ENCODE results near the gene RARG. TPM values are rescaled to one million over a fixed set of nuclear protein-coding genes. Genes with fewer than 3 reads are reported as not detected.

RARG gene
- total and polyA plus RNA-seq, 2 of the 8 experiments (the other 6 are each of a cell fraction or from before 2014, with no cell fraction given): 68.6 to 68.9 TPM

DNA sequence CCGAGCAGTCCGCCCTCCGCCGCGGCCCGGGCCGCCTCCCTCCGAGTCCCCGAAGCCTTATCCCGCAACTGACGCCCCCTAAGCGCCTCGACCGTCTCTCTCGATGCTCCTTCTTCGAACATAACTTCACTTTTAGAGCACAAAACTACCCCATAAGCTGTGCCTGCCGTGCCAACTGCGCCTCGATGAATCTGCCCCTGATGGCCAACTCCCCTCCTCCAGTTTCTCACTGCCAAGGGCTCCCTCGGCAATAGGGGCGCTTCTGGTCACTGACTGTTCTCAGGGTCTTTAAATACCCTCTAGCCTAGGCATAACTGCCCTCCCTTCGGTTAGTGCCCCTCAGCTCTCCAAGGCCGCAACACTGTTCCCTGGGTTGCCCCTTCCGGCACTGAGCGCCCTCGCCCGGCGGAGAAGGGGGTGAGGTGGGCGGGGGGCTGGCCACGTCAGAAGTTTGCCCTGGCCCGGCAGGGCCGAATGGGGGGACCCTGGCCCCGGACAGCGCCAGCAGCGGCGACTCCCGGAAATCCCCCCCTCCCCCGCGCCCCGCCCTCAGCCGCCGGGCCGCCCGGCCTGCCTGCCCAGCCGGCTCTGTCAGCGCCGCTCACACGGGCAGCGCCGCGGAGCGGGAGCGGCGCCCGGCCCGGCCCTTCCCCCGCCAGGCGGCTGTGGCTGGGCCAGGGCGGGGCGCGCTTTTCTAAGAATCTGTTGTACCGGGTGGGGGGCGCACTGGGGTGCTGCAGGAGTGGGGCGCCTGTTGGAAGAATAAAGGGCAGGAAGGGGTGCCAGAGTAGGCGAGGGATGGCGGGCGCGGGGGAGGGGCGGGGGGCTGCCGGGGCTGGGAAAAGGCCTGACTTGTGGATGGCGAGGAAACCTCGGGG, 10.6 kb downstream of the RARG start (continued):
- TF ChIP-seq EGR1 (IDR thresholded peaks at IDR 0.05; ENCODE audit: borderline replicate concordance, low read depth, low read length) (peak; percentile 37; the same call in 1 of the 2 replicates), POLR2A (IDR thresholded peaks at IDR 0.05; ENCODE audit: control extremely low read depth in 1 of 2, low read depth in 2 of 2, low read length in 2 of 2) (no peak; a peak in 1 of 3 replicates), SUZ12 (IDR thresholded peaks at IDR 0.05; ENCODE audit: low read length) (no peak), ASH2L (IDR thresholded peaks at IDR 0.05; ENCODE audit: low read length) (peak; percentile 61), TBP (IDR thresholded peaks at IDR 0.05; ENCODE audit: low read depth, low read length) (no peak; the same call in 1 of the 2 replicates), BACH1 (IDR thresholded peaks at IDR 0.05; ENCODE audit: low read length) (no peak), SAP30 (IDR thresholded peaks at IDR 0.05; ENCODE audit: insufficient read depth, insufficient replicate concordance, low read length) (peak; percentile 30), CEBPB (IDR thresholded peaks at IDR 0.05; ENCODE audit: low read depth, low read length) (no peak), RNF2 (IDR thresholded peaks at IDR 0.05; ENCODE audit: borderline replicate concordance, low read depth, low read length, missing control alignments, poor library complexity, severe bottlenecking) (no peak), KDM4A (IDR thresholded peaks at IDR 0.05; ENCODE audit: low read depth, low read length, severe bottlenecking) (no peak), HDAC6 (IDR thresholded peaks at IDR 0.05; ENCODE audit: low read depth, low read length) (no peak), SP2 (IDR thresholded peaks at IDR 0.05; ENCODE audit: low read length) (no peak), BCL11A (IDR thresholded peaks at IDR 0.05; ENCODE audit: low read depth in 2 of 2, low read length in 2 of 2) (no peak), EZH2 (IDR thresholded peaks at IDR 0.05; ENCODE audit: low read depth, low read length, severe bottlenecking) (no peak), SRF (IDR thresholded peaks at IDR 0.05; ENCODE audit: low read depth, low read length) (no peak)
- TF ChIP-seq, protein P1, sequence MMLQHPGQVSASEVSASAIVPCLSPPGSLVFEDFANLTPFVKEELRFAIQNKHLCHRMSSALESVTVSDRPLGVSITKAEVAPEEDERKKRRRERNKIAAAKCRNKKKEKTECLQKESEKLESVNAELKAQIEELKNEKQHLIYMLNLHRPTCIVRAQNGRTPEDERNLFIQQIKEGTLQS (IDR thresholded peaks at IDR 0.05; ENCODE audit: insufficient read depth, low read depth, low read length): no peak
- TF ChIP-seq, protein P2, sequence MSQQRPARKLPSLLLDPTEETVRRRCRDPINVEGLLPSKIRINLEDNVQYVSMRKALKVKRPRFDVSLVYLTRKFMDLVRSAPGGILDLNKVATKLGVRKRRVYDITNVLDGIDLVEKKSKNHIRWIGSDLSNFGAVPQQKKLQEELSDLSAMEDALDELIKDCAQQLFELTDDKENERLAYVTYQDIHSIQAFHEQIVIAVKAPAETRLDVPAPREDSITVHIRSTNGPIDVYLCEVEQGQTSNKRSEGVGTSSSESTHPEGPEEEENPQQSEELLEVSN (IDR thresholded peaks at IDR 0.05): no peak
- TF ChIP-seq, protein P3, sequence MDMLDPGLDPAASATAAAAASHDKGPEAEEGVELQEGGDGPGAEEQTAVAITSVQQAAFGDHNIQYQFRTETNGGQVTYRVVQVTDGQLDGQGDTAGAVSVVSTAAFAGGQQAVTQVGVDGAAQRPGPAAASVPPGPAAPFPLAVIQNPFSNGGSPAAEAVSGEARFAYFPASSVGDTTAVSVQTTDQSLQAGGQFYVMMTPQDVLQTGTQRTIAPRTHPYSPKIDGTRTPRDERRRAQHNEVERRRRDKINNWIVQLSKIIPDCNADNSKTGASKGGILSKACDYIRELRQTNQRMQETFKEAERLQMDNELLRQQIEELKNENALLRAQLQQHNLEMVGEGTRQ (IDR thresholded peaks at IDR 0.05; ENCODE audit: low read length): no peak
